Hepatocyte (in vitro differentiated cells): ENCODE results near the gene KLK15.

Experiments
- EZH2 ChIP-seq: fragments of 200-600 bp; sonication (generic); IDR thresholded peaks from 2 replicates; pipeline ENCODE4 v1.6.1; 2016; ENCODE audit warnings: antibody characterized with exemption, mild to moderate bottlenecking, borderline replicate concordance
- EZH2phosphoT487 ChIP-seq: fragments of 200-600 bp; sonication (generic); IDR thresholded peaks from one replicate; pipeline ENCODE4 v1.6.1; 2018; ENCODE audit warnings: antibody characterized with exemption, mild to moderate bottlenecking, low read depth, moderate library complexity; ENCODE audit not compliant: unreplicated experiment, severe bottlenecking
- TF ChIP-seq, protein P1 (sequence below): fragments of 200-600 bp; sonication (generic); IDR thresholded peaks from 2 replicates; pipeline ENCODE4 v1.5.1; 2016; ENCODE audit warnings: antibody characterized with exemption, mild to moderate bottlenecking; ENCODE audit not compliant: poor library complexity

DNA sequence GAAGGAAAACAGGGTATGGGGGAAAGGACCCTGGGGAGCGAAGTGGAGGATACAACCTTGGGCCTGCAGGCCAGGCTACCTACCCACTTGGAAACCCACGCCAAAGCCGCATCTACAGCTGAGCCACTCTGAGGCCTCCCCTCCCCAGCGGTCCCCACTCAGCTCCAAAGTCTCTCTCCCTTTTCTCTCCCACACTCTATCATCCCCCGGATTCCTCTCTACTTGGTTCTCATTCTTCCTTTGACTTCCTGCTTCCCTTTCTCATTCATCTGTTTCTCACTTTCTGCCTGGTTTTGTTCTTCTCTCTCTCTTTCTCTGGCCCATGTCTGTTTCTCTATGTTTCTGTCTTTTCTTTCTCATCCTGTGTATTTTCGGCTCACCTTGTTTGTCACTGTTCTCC is 24.0 kb upstream of the KLK15 start:
- TF ChIP-seq, protein P1, sequence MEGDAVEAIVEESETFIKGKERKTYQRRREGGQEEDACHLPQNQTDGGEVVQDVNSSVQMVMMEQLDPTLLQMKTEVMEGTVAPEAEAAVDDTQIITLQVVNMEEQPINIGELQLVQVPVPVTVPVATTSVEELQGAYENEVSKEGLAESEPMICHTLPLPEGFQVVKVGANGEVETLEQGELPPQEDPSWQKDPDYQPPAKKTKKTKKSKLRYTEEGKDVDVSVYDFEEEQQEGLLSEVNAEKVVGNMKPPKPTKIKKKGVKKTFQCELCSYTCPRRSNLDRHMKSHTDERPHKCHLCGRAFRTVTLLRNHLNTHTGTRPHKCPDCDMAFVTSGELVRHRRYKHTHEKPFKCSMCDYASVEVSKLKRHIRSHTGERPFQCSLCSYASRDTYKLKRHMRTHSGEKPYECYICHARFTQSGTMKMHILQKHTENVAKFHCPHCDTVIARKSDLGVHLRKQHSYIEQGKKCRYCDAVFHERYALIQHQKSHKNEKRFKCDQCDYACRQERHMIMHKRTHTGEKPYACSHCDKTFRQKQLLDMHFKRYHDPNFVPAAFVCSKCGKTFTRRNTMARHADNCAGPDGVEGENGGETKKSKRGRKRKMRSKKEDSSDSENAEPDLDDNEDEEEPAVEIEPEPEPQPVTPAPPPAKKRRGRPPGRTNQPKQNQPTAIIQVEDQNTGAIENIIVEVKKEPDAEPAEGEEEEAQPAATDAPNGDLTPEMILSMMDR, result no peak
- TF ChIP-seq EZH2 (no peak), EZH2phosphoT487 (no peak)
